Coronary artery (tissue), 2 donors: ENCODE results near the gene ERLIN1.
A peak's percentile ranks its signal among the peaks of the same experiment; 100 is the strongest.

Experiments used
- DNase-seq: peaks from one replicate; pipeline ENCODE4 v3.0.0-alpha.2; 2017; ENCODE audit warnings: low spot score
- H3K27ac ChIP-seq, 2 donors: fragments of 200-600 bp; sonication (generic); one replicate each; pipeline ENCODE4 v1.5.1; 2016 to 2019
- H3K4me3 ChIP-seq: fragments of 200-600 bp; sonication (generic); 2 replicates; pipeline ENCODE4 v1.5.1; 2016; ENCODE audit warnings: mild to moderate bottlenecking, moderate library complexity
- TF ChIP-seq, protein P1 (sequence below): fragments of 200-600 bp; sonication (generic); IDR thresholded peaks from one replicate; pipeline ENCODE4 v1.5.1; 2019; ENCODE audit warnings: antibody characterized with exemption

The ERLIN1 gene

DNA sequence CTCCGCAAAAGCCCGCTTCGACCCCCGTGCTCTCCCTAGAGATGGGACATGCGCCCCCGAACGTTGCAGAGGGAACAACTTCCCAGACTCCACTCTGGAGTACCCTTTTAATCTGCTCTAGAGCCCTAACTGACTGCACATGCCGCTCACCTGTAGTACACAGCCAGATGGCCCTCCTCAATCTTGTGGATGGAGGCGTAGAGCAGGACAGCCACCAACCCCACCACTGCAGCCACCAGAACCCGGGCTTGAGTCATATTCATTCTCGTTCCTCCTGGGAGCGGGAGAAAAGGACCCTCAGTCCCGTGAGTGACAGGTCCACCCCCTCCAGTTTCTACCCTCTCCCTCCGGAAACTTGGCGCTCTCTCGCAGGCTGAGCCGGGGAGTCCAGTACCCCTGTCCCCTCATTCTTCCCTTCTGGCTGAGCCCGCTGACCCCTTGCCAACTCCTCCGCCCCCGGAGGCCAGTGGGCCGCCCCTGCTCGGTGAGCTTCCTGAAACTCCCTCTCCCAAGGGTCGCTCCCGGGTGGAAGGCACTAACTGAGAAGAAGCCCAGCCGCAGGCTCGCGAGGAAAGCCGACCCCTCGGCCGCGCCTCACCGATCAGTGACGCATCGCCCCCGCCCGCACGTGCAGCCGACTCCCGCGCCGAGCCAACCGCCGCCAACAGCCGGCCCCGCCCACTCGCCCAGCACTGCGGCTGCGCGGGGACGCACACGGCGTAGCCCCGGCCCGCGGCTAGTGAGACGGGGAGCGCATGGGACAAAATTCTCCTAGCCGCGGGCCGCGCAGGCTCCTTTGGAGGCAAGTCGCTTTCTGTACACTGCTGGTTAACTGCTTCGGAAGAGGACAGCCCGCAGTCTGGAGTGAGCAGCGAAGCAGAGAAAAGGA, at the start of gene ERLIN1:
ERLIN1 (minus strand) TSS at position 666 of the 889 bp plus-strand sequence; CDS start at position 263, 403 bp downstream.
- peak within 1 kb of the TSS; percentile 97 for H3K4me3 ChIP-seq
- TF ChIP-seq, protein P1, sequence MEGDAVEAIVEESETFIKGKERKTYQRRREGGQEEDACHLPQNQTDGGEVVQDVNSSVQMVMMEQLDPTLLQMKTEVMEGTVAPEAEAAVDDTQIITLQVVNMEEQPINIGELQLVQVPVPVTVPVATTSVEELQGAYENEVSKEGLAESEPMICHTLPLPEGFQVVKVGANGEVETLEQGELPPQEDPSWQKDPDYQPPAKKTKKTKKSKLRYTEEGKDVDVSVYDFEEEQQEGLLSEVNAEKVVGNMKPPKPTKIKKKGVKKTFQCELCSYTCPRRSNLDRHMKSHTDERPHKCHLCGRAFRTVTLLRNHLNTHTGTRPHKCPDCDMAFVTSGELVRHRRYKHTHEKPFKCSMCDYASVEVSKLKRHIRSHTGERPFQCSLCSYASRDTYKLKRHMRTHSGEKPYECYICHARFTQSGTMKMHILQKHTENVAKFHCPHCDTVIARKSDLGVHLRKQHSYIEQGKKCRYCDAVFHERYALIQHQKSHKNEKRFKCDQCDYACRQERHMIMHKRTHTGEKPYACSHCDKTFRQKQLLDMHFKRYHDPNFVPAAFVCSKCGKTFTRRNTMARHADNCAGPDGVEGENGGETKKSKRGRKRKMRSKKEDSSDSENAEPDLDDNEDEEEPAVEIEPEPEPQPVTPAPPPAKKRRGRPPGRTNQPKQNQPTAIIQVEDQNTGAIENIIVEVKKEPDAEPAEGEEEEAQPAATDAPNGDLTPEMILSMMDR = no peak

DNA sequence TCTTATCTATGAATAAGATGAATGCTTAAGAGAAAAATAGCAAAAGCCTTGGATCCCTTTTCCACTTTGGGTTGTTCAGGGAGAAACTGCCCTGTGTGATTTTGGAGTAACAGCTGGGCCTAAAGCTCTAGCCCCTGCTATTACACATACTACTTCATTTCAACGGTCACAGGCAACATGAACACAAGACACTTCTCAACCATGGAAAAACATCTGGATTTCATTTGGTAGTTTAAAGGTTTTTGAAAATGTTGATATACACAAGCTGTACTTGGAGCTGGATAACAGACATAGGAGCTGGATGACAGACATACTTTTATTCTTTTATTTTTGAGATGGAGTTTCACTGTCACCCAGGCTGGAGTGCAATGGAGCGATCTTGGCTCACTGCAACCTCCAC, 46.3 kb upstream of the ERLIN1 start:
- H3K27ac ChIP-seq = no peak overlapping the region
- no peak for DNase-seq
- TF ChIP-seq, protein P1 = no peak

More for the DNA sequence above, at the start of gene ERLIN1:
- peak within 1 kb of the TSS; percentile 86 to 94 for H3K27ac ChIP-seq
- DNase-seq = peak; percentile 94

DNA sequence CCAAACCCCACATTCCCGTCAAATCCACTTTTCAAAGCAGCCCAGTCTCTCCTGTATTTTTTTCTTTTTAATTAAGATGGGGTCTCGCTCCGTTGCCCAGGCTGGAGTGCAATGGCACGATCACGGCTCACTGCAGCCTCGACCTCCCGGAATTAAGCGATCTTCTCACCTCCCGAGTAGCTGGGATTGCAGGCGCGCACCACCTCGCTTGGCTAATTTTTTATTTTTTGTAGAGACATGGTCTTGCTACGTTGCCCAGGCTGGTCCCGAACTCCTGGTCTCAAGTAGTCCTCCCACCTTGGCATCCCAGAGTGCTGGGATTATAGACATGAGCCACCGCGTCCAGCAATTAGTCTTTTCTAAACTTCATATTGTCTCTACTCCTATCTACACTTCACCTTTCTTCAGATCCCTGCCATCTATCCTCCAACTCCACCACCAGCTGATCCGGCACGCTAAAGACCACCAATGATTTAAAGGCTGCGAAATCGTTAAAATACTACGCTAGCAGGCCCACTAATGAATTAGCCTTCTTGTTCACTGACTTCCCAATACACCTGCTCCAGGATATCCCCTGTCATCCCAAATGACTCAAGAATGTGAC, 44.1 kb upstream of the ERLIN1 start:
- DNase-seq = no peak
- TF ChIP-seq, protein P1 = no peak
- peak overlapping the region; percentile 99 for H3K4me3 ChIP-seq
- peak overlapping the region; percentile 43 to 87 for H3K27ac ChIP-seq

More for the DNA sequence above, 46.3 kb upstream of the ERLIN1 start:
- H3K4me3 ChIP-seq = no peak overlapping the region

DNA sequence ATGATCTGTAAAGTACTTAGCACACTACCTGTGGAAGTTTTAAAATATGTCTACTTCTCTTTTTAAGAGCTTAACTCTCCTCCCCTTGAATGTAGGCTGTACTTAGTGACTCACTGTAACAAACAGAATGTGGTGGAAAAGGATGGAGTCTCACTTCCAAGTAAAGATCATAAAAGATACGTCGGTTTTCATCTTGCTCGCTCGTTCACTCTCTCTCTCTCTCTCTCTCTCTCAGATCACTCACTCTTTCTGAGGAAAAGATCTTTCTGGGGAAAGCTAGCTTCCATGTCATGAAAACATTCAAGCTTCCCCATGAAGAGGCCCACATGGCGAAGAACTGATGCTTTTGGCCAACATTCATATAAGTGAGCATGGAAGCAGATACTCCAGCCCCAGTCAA, 38.0 kb upstream of the ERLIN1 start:
- TF ChIP-seq, protein P1 = no peak
- DNase-seq = no peak
- no peak overlapping the region for H3K4me3 ChIP-seq
- no peak overlapping the region for H3K27ac ChIP-seq

DNA sequence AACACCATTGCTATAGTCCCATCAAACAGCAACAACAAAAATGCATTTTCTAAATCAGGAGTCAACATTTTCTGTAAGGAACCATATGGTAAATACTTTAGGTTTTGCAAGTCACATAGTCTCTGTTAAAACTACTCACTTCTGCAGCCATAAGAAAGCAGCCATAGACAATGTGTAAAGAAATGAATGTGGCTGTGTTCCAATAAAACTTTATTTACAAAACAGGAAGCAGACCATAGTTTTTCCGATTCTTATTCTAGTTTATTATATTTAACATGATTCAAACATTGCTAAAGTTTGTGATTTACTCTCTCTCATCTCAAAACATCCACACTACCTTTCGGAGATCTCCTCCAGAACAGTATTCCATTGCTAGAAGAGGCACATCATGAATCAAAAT, 36.7 kb upstream of the ERLIN1 start:
- Histone ChIP-seq H3K4me3 (no peak overlapping the region), H3K27ac (no peak overlapping the region)
- TF ChIP-seq, protein P1 = no peak
- DNase-seq = no peak

DNA sequence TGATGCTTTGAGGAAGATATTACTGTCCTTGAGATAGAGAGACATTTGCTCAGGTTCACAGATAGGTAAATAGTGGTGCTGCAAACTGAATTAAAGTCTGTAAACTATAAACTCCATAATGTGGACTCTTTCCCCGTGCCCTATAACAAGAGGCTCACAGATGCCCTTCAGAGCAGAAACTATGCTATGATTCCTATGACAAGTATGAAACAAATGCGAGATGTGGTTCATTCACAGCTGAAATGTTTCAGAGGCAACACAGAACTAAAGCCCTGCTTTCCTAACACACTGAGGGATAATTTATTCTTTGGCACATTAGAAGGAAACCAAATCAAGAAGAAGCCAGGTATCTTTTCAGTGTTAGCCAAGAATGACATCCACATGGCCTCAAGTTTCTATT, 30.2 kb upstream of the ERLIN1 start:
- TF ChIP-seq, protein P1 = no peak
- DNase-seq = no peak
- H3K27ac ChIP-seq = no peak overlapping the region
- no peak overlapping the region for H3K4me3 ChIP-seq
